HEK293 (cell line): ENCODE data around the gene MAPT.

Experiments used
- CTCF ChIA-PET: fragments of 350-600 bp; formaldehyde crosslinking; extraction: SDS; loops from one replicate; lab custom pipeline; 2021; ENCODE audit warnings: antibody characterized with exemption; lab: Yijun Ruan, JAX
- POLR2A ChIA-PET: fragments of 300-600 bp; formaldehyde crosslinking; extraction: SDS; loops from one replicate; lab custom pipeline; 2020; ENCODE audit warnings: antibody characterized with exemption, inconsistent platforms; lab: Yijun Ruan, JAX
- H3K27ac ChIP-seq: fragments of 200-500 bp; sonication (Bioruptor generic); 2 replicates; pipeline ENCODE4 v1.5.1; 2014; ENCODE audit warnings: low read depth, low read length, control low read depth, inconsistent platforms; ENCODE audit errors: extremely low read depth
- H3K36me3 ChIP-seq, 2 experiments: fragments of 200-500 bp in 1 of 2; sonication (Bioruptor generic) in 1 of 2; 1 replicate in 1 of 2; 2 replicates in 1 of 2; pipeline ENCODE4 v1.5.1; 2014 to 2017; ENCODE audit warnings: inconsistent platforms in 2 of 2, low read length in 2 of 2; ENCODE audit not compliant: control insufficient read depth in 2 of 2, insufficient read depth in 1 of 2
- H3K4me1 ChIP-seq: fragments of 200-500 bp; sonication (Bioruptor generic); 2 replicates; pipeline ENCODE4 v1.5.1; 2014; ENCODE audit warnings: mild to moderate bottlenecking, low read length, inconsistent platforms; ENCODE audit not compliant: control insufficient read depth, insufficient read depth
- H3K4me3 ChIP-seq: 2 replicates; pipeline ENCODE4 v1.5.1; 2011; ENCODE audit warnings: low read depth, mild to moderate bottlenecking, control low read depth, low read length, moderate library complexity
- H3K9me3 ChIP-seq: fragments of 200-500 bp; sonication (Bioruptor generic); 2 replicates; pipeline ENCODE4 v1.5.1; 2014; ENCODE audit warnings: low read depth, low read length, inconsistent platforms; ENCODE audit not compliant: control insufficient read depth, insufficient read depth
- ZNF211 ChIP-seq: fragments of 450-650 bp; formaldehyde crosslinking; IDR thresholded peaks from 2 replicates; pipeline ENCODE4 v1.5.1; 2016; ENCODE audit warnings: low read depth, missing biosample characterization, missing genetic modification characterization
- ZNF266 ChIP-seq: fragments of 450-650 bp; formaldehyde crosslinking; IDR thresholded peaks from 2 replicates; pipeline ENCODE4 v1.5.1; 2016; ENCODE audit warnings: missing biosample characterization, missing genetic modification characterization, low read depth
- ZNF292 ChIP-seq: fragments of 450-650 bp; formaldehyde crosslinking; IDR thresholded peaks from 2 replicates; pipeline ENCODE4 v1.5.1; 2016; ENCODE audit warnings: low read depth, missing biosample characterization, missing genetic modification characterization, borderline replicate concordance
- ZNF426 ChIP-seq: fragments of 450-650 bp; formaldehyde crosslinking; IDR thresholded peaks from 2 replicates; pipeline ENCODE4 v1.5.1; 2017; ENCODE audit warnings: missing biosample characterization, missing genetic modification characterization, mild to moderate bottlenecking, inconsistent platforms, moderate library complexity
- ZNF571 ChIP-seq: fragments of 450-650 bp; formaldehyde crosslinking; IDR thresholded peaks from 2 replicates; pipeline ENCODE4 v1.5.0; 2017; ENCODE audit warnings: missing biosample characterization, missing genetic modification characterization
- ZNF600 ChIP-seq: fragments of 450-650 bp; formaldehyde crosslinking; IDR thresholded peaks from 2 replicates; pipeline ENCODE4 v1.5.1; 2016; ENCODE audit warnings: missing biosample characterization, missing genetic modification characterization
- ZNF629 ChIP-seq: fragments of 450-650 bp; formaldehyde crosslinking; IDR thresholded peaks from 2 replicates; pipeline ENCODE4 v1.5.1; 2017; ENCODE audit warnings: missing biosample characterization, missing genetic modification characterization
- ZNF645 ChIP-seq: fragments of 450-650 bp; formaldehyde crosslinking; IDR thresholded peaks from 2 replicates; pipeline ENCODE4; 2016; ENCODE audit warnings: missing biosample characterization, missing genetic modification characterization
- ZNF658 ChIP-seq: fragments of 450-650 bp; formaldehyde crosslinking; IDR thresholded peaks from 2 replicates; pipeline ENCODE4; 2016; ENCODE audit warnings: missing biosample characterization, missing genetic modification characterization
- ZNF660 ChIP-seq: fragments of 450-650 bp; IDR thresholded peaks from 2 replicates; pipeline ENCODE4 v1.5.1; 2018; ENCODE audit warnings: missing biosample characterization, mild to moderate bottlenecking, missing genetic modification characterization
- ZNF76 ChIP-seq: fragments of 450-650 bp; formaldehyde crosslinking; IDR thresholded peaks from 2 replicates; pipeline ENCODE4; 2016; ENCODE audit warnings: low read depth, missing biosample characterization, missing genetic modification characterization, borderline replicate concordance
- ZSCAN4 ChIP-seq: fragments of 450-650 bp; formaldehyde crosslinking; IDR thresholded peaks from 2 replicates; pipeline ENCODE4 v1.5.1; 2017; ENCODE audit warnings: missing biosample characterization, missing genetic modification characterization
- ZXDB ChIP-seq: fragments of 450-650 bp; formaldehyde crosslinking; IDR thresholded peaks from 2 replicates; pipeline ENCODE4 v1.5.1; 2016; ENCODE audit warnings: missing biosample characterization, missing genetic modification characterization
- TF ChIP-seq, protein P1 (sequence below): fragments of 450-650 bp; formaldehyde crosslinking; IDR thresholded peaks from 2 replicates; pipeline ENCODE4 v1.5.1; 2017; ENCODE audit warnings: missing biosample characterization, missing genetic modification characterization
- TF ChIP-seq, protein P2 (sequence below): fragments of 450-650 bp; formaldehyde crosslinking; IDR thresholded peaks from 2 replicates; pipeline ENCODE4 v1.5.1; 2016; ENCODE audit warnings: missing biosample characterization, missing genetic modification characterization

MAPT gene

GRCh38 chr17:46026166-46027047 is 132.1 kb downstream of the MAPT start:
- ChIA-PET CTCF (interaction anchor here (0.6 to 3.9 kb wide), 2 partner anchors 18 to 1005 kb away, joined by 8 to 18 read pairs; no protein-coding TSS in a partner anchor), POLR2A (interaction anchor here (0.6 kb wide), 1 partner anchor 30 kb away, joined by 3 read pairs; no protein-coding TSS in a partner anchor)
- H3K27ac ChIP-seq, result no peak overlapping the region
- no peaks in the 10 kb centered on the region for H3K9me3 ChIP-seq
- peaks cover 3 to 74% of the 10 kb centered on the region in 2 experiments; a peak in 1 of 3 replicates for H3K36me3 ChIP-seq
- no peaks in the 10 kb centered on the region for H3K4me1 ChIP-seq
- TF ChIP-seq, protein P1, sequence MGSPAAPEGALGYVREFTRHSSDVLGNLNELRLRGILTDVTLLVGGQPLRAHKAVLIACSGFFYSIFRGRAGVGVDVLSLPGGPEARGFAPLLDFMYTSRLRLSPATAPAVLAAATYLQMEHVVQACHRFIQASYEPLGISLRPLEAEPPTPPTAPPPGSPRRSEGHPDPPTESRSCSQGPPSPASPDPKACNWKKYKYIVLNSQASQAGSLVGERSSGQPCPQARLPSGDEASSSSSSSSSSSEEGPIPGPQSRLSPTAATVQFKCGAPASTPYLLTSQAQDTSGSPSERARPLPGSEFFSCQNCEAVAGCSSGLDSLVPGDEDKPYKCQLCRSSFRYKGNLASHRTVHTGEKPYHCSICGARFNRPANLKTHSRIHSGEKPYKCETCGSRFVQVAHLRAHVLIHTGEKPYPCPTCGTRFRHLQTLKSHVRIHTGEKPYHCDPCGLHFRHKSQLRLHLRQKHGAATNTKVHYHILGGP (tag by site-specific recombination), result no peak
- no peak for TF ChIP-seq ZNF645
- TF ChIP-seq, protein P2, sequence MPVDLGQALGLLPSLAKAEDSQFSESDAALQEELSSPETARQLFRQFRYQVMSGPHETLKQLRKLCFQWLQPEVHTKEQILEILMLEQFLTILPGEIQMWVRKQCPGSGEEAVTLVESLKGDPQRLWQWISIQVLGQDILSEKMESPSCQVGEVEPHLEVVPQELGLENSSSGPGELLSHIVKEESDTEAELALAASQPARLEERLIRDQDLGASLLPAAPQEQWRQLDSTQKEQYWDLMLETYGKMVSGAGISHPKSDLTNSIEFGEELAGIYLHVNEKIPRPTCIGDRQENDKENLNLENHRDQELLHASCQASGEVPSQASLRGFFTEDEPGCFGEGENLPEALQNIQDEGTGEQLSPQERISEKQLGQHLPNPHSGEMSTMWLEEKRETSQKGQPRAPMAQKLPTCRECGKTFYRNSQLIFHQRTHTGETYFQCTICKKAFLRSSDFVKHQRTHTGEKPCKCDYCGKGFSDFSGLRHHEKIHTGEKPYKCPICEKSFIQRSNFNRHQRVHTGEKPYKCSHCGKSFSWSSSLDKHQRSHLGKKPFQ (tag by site-specific recombination), result no peak
- TF ChIP-seq ZXDB (tag by site-specific recombination), result no peak
- H3K4me3 ChIP-seq, result no peak overlapping the region

DNA sequence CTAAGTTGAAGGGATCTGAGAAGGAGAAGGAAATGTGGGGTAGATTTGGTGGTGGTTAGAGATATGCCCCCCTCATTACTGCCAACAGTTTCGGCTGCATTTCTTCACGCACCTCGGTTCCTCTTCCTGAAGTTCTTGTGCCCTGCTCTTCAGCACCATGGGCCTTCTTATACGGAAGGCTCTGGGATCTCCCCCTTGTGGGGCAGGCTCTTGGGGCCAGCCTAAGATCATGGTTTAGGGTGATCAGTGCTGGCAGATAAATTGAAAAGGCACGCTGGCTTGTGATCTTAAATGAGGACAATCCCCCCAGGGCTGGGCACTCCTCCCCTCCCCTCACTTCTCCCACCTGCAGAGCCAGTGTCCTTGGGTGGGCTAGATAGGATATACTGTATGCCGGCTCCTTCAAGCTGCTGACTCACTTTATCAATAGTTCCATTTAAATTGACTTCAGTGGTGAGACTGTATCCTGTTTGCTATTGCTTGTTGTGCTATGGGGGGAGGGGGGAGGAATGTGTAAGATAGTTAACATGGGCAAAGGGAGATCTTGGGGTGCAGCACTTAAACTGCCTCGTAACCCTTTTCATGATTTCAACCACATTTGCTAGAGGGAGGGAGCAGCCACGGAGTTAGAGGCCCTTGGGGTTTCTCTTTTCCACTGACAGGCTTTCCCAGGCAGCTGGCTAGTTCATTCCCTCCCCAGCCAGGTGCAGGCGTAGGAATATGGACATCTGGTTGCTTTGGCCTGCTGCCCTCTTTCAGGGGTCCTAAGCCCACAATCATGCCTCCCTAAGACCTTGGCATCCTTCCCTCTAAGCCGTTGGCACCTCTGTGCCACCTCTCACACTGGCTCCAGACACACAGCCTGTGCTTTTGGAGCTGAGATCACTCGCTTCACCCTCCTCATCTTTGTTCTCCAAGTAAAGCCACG is 133.0 kb downstream of the MAPT start:
- Histone ChIP-seq H3K36me3 (peaks cover 3 to 83% of the 10 kb centered on the region in 2 experiments; a peak in 1 of 3 replicates), H3K27ac (no peak overlapping the region), H3K4me1 (no peaks in the 10 kb centered on the region), H3K9me3 (no peaks in the 10 kb centered on the region), H3K4me3 (no peak overlapping the region)
- TF ChIP-seq ZNF426 (tag by site-specific recombination) (no peak), ZNF76 (tag by site-specific recombination) (no peak), ZNF571 (tag by site-specific recombination) (no peak), ZNF658 (tag by site-specific recombination) (no peak), ZSCAN4 (no peak), ZNF660 (tag by site-specific recombination) (0 out of 2 replicates have a peak, but pooled peaks have one; percentile 41), ZNF292 (tag by site-specific recombination) (no peak), ZNF629 (tag by site-specific recombination) (no peak), ZNF266 (tag by site-specific recombination) (no peak), ZNF211 (no peak), ZNF600 (tag by site-specific recombination) (0 out of 2 replicates have a peak, but pooled peaks have one; percentile 14)
- POLR2A ChIA-PET, result interaction anchor here (0.6 kb wide), 1 partner anchor 31 kb away, joined by 3 read pairs; no protein-coding TSS in a partner anchor
- CTCF ChIA-PET, result interaction anchor here (0.5 to 3.9 kb wide), 4 partner anchors 17 to 184 kb away, joined by 3 to 18 read pairs (median 4); no protein-coding TSS in a partner anchor
